WTC11 (cell line): ENCODE measurements around the gene TH.

Experiments used
- ATF2 ChIP-seq: sonication (generic); formaldehyde crosslinking; IDR thresholded peaks from 2 replicates; pipeline ENCODE4 v1.8.1; 2022; ENCODE audit warnings: low read depth, missing genetic modification reagents, borderline replicate concordance
- ATF3 ChIP-seq: sonication (generic); formaldehyde crosslinking; conservative IDR thresholded peaks from 2 replicates; pipeline ENCODE4 v1.8.1; 2022; ENCODE audit warnings: mild to moderate bottlenecking, missing genetic modification reagents
- ATF6 ChIP-seq: sonication (generic); formaldehyde crosslinking; IDR thresholded peaks from 2 replicates; pipeline ENCODE4 v1.8.1; 2023; ENCODE audit warnings: mild to moderate bottlenecking, missing genetic modification reagents
- ETV6 ChIP-seq: sonication (generic); formaldehyde crosslinking; IDR thresholded peaks from 2 replicates; pipeline ENCODE4 v1.8.1; 2022; ENCODE audit warnings: mild to moderate bottlenecking, missing genetic modification reagents
- FOXP4 ChIP-seq: sonication (generic); formaldehyde crosslinking; IDR thresholded peaks from 2 replicates; pipeline ENCODE4 v1.8.0; 2022; ENCODE audit warnings: mild to moderate bottlenecking, missing genetic modification reagents
- JUN ChIP-seq: sonication (generic); formaldehyde crosslinking; IDR thresholded peaks from 2 replicates; pipeline ENCODE4 v1.8.0; 2023; ENCODE audit warnings: mild to moderate bottlenecking, missing genetic modification reagents
- NR1H2 ChIP-seq: sonication (generic); formaldehyde crosslinking; IDR thresholded peaks from 2 replicates; pipeline ENCODE4 v1.9.0; 2021; ENCODE audit warnings: mild to moderate bottlenecking, moderate library complexity, missing genetic modification reagents
- SMAD3 ChIP-seq: sonication (generic); formaldehyde crosslinking; IDR thresholded peaks from 2 replicates; pipeline ENCODE4 v1.8.0; 2022; ENCODE audit warnings: missing genetic modification reagents, mild to moderate bottlenecking, borderline replicate concordance
- TCF7 ChIP-seq: sonication (generic); formaldehyde crosslinking; IDR thresholded peaks from 2 replicates; pipeline ENCODE4 v1.8.0; 2022; ENCODE audit warnings: mild to moderate bottlenecking, low read depth, missing genetic modification reagents, moderate library complexity
- TEAD4 ChIP-seq: sonication (generic); formaldehyde crosslinking; IDR thresholded peaks from 2 replicates; pipeline ENCODE4 v1.8.0; 2022; ENCODE audit warnings: mild to moderate bottlenecking, missing genetic modification reagents
- TP53 ChIP-seq: sonication (generic); formaldehyde crosslinking; IDR thresholded peaks from 2 replicates; pipeline ENCODE4 v1.8.1; 2023; ENCODE audit warnings: mild to moderate bottlenecking, missing genetic modification reagents
- USF2 ChIP-seq: sonication (generic); formaldehyde crosslinking; IDR thresholded peaks from 2 replicates; pipeline ENCODE4 v1.8.1; 2023; ENCODE audit warnings: mild to moderate bottlenecking, missing genetic modification reagents, moderate library complexity
- TF ChIP-seq, protein P1 (sequence below): fragments of 200-600 bp; IDR thresholded peaks from 2 replicates; pipeline ENCODE4 v1.8.0; 2022; ENCODE audit warnings: antibody characterized with exemption
- TF ChIP-seq, protein P2 (sequence below): sonication (generic); formaldehyde crosslinking; IDR thresholded peaks from 2 replicates; pipeline ENCODE4 v1.8.1; 2022; ENCODE audit warnings: missing genetic modification reagents, borderline replicate concordance

- TF ChIP-seq, protein P1, sequence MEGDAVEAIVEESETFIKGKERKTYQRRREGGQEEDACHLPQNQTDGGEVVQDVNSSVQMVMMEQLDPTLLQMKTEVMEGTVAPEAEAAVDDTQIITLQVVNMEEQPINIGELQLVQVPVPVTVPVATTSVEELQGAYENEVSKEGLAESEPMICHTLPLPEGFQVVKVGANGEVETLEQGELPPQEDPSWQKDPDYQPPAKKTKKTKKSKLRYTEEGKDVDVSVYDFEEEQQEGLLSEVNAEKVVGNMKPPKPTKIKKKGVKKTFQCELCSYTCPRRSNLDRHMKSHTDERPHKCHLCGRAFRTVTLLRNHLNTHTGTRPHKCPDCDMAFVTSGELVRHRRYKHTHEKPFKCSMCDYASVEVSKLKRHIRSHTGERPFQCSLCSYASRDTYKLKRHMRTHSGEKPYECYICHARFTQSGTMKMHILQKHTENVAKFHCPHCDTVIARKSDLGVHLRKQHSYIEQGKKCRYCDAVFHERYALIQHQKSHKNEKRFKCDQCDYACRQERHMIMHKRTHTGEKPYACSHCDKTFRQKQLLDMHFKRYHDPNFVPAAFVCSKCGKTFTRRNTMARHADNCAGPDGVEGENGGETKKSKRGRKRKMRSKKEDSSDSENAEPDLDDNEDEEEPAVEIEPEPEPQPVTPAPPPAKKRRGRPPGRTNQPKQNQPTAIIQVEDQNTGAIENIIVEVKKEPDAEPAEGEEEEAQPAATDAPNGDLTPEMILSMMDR = no peak
- TF ChIP-seq FOXP4 (CRISPR knock-in tag) (no peak), ETV6 (CRISPR knock-in tag) (no peak), NR1H2 (CRISPR knock-in tag) (no peak), USF2 (CRISPR knock-in tag) (no peak), SMAD3 (CRISPR knock-in tag) (no peak), ATF3 (CRISPR knock-in tag) (no peak), TEAD4 (CRISPR knock-in tag) (no peak), ATF6 (no peak), JUN (CRISPR knock-in tag) (no peak), TP53 (CRISPR knock-in tag) (no peak), ATF2 (CRISPR knock-in tag) (no peak), TCF7 (CRISPR knock-in tag) (no peak)
- TF ChIP-seq, protein P2, sequence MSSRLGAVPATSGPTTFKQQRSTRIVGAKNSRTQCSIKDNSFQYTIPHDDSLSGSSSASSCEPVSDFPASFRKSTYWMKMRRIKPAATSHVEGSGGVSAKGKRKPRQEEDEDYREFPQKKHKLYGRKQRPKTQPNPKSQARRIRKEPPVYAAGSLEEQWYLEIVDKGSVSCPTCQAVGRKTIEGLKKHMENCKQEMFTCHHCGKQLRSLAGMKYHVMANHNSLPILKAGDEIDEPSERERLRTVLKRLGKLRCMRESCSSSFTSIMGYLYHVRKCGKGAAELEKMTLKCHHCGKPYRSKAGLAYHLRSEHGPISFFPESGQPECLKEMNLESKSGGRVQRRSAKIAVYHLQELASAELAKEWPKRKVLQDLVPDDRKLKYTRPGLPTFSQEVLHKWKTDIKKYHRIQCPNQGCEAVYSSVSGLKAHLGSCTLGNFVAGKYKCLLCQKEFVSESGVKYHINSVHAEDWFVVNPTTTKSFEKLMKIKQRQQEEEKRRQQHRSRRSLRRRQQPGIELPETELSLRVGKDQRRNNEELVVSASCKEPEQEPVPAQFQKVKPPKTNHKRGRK (CRISPR knock-in tag) = no peak
These were observed 43.5 kb downstream of the TH start for GRCh38 chr11:2128130-2128510.
